ENCODE results near the gene NR5A2. TPM values are rescaled to one million over a fixed set of nuclear protein-coding genes. Genes with fewer than 3 reads are reported as not detected.

Gene NR5A2
- total RNA-seq, 1 experiment from 2014 or later: 22.3 TPM

DNA sequence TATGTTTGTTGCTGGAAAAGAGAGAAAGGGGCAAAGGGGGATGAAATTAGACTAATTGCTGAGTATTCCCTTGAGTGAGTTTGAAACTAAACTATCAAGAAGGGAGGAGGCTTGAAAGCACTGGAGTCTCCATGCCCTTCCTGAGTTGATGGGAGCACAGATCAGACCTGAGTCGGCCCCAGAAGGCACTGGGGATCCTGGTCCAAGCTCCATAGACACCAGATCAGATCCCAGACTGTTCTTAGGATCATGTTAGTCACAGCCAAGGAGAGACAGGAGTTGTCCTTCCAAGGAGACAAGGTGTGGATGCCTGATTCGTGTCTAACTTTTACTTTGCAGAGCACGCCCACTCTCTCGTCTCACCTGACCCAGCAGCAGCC, 152.3 kb downstream of the NR5A2 start:
- Mint-ChIP-seq H3K4me1 (no peaks in the 10 kb centered on the region), H3K36me3 (peaks cover 7% of the 10 kb centered on the region; the same call in 1 of the 2 replicates), H3K27ac (no peak overlapping the region), H3K9me3 (peaks cover 18% of the 10 kb centered on the region), H3K27me3 (ENCODE audit: low read depth) (no peaks in the 10 kb centered on the region), H3K4me3 (no peak overlapping the region)
- DNase-seq (ENCODE audit: low spot score) (no peak), ATAC-seq (no peak)
- POLR2A ChIA-PET: no interaction called here
- CTCF ChIA-PET: no interaction called here
- no peak for TF ChIP-seq GABPB1 (CRISPR knock-in tag; IDR thresholded peaks at IDR 0.05)
- no peak for TF ChIP-seq ESRRA (CRISPR knock-in tag; IDR thresholded peaks at IDR 0.05; ENCODE audit: borderline replicate concordance)
- TF ChIP-seq ZNF396 (CRISPR knock-in tag; IDR thresholded peaks at IDR 0.05; ENCODE audit: borderline replicate concordance): no peak
- TF ChIP-seq ZNF416 (CRISPR knock-in tag; IDR thresholded peaks at IDR 0.05): no peak
- TF ChIP-seq, protein P1, sequence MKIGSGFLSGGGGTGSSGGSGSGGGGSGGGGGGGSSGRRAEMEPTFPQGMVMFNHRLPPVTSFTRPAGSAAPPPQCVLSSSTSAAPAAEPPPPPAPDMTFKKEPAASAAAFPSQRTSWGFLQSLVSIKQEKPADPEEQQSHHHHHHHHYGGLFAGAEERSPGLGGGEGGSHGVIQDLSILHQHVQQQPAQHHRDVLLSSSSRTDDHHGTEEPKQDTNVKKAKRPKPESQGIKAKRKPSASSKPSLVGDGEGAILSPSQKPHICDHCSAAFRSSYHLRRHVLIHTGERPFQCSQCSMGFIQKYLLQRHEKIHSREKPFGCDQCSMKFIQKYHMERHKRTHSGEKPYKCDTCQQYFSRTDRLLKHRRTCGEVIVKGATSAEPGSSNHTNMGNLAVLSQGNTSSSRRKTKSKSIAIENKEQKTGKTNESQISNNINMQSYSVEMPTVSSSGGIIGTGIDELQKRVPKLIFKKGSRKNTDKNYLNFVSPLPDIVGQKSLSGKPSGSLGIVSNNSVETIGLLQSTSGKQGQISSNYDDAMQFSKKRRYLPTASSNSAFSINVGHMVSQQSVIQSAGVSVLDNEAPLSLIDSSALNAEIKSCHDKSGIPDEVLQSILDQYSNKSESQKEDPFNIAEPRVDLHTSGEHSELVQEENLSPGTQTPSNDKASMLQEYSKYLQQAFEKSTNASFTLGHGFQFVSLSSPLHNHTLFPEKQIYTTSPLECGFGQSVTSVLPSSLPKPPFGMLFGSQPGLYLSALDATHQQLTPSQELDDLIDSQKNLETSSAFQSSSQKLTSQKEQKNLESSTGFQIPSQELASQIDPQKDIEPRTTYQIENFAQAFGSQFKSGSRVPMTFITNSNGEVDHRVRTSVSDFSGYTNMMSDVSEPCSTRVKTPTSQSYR (CRISPR knock-in tag; IDR thresholded peaks at IDR 0.05): no peak
- TF ChIP-seq, protein P2, sequence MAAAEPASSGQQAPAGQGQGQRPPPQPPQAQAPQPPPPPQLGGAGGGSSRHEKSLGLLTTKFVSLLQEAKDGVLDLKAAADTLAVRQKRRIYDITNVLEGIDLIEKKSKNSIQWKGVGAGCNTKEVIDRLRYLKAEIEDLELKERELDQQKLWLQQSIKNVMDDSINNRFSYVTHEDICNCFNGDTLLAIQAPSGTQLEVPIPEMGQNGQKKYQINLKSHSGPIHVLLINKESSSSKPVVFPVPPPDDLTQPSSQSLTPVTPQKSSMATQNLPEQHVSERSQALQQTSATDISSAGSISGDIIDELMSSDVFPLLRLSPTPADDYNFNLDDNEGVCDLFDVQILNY (CRISPR knock-in tag; IDR thresholded peaks at IDR 0.05): no peak
- TF ChIP-seq NR3C1 (CRISPR knock-in tag; conservative IDR thresholded peaks at IDR 0.05; ENCODE audit: low read depth): no peak
- TF ChIP-seq HMGXB4 (CRISPR knock-in tag; IDR thresholded peaks at IDR 0.05): no peak
- no peak for TF ChIP-seq ZNF532 (CRISPR knock-in tag; IDR thresholded peaks at IDR 0.05; ENCODE audit: borderline replicate concordance)
- no peak for TF ChIP-seq ZNF219 (CRISPR knock-in tag; IDR thresholded peaks at IDR 0.05; ENCODE audit: borderline replicate concordance)
- TF ChIP-seq, protein P3, sequence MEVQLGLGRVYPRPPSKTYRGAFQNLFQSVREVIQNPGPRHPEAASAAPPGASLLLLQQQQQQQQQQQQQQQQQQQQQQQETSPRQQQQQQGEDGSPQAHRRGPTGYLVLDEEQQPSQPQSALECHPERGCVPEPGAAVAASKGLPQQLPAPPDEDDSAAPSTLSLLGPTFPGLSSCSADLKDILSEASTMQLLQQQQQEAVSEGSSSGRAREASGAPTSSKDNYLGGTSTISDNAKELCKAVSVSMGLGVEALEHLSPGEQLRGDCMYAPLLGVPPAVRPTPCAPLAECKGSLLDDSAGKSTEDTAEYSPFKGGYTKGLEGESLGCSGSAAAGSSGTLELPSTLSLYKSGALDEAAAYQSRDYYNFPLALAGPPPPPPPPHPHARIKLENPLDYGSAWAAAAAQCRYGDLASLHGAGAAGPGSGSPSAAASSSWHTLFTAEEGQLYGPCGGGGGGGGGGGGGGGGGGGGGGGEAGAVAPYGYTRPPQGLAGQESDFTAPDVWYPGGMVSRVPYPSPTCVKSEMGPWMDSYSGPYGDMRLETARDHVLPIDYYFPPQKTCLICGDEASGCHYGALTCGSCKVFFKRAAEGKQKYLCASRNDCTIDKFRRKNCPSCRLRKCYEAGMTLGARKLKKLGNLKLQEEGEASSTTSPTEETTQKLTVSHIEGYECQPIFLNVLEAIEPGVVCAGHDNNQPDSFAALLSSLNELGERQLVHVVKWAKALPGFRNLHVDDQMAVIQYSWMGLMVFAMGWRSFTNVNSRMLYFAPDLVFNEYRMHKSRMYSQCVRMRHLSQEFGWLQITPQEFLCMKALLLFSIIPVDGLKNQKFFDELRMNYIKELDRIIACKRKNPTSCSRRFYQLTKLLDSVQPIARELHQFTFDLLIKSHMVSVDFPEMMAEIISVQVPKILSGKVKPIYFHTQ (CRISPR knock-in tag; IDR thresholded peaks at IDR 0.05): no peak
- no peak for TF ChIP-seq ZNF121 (CRISPR knock-in tag; IDR thresholded peaks at IDR 0.05)
- TF ChIP-seq, protein P4, sequence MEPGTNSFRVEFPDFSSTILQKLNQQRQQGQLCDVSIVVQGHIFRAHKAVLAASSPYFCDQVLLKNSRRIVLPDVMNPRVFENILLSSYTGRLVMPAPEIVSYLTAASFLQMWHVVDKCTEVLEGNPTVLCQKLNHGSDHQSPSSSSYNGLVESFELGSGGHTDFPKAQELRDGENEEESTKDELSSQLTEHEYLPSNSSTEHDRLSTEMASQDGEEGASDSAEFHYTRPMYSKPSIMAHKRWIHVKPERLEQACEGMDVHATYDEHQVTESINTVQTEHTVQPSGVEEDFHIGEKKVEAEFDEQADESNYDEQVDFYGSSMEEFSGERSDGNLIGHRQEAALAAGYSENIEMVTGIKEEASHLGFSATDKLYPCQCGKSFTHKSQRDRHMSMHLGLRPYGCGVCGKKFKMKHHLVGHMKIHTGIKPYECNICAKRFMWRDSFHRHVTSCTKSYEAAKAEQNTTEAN (CRISPR knock-in tag; IDR thresholded peaks at IDR 0.05): no peak
- TF ChIP-seq SMAD3 (CRISPR knock-in tag; IDR thresholded peaks at IDR 0.05; ENCODE audit: borderline replicate concordance): no peak
- TF ChIP-seq ETV6 (CRISPR knock-in tag; IDR thresholded peaks at IDR 0.05): no peak
- TF ChIP-seq, protein P5, sequence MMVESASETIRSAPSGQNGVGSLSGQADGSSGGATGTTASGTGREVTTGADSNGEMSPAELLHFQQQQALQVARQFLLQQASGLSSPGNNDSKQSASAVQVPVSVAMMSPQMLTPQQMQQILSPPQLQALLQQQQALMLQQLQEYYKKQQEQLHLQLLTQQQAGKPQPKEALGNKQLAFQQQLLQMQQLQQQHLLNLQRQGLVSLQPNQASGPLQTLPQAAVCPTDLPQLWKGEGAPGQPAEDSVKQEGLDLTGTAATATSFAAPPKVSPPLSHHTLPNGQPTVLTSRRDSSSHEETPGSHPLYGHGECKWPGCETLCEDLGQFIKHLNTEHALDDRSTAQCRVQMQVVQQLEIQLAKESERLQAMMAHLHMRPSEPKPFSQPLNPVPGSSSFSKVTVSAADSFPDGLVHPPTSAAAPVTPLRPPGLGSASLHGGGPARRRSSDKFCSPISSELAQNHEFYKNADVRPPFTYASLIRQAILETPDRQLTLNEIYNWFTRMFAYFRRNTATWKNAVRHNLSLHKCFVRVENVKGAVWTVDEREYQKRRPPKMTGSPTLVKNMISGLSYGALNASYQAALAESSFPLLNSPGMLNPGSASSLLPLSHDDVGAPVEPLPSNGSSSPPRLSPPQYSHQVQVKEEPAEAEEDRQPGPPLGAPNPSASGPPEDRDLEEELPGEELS (CRISPR knock-in tag; IDR thresholded peaks at IDR 0.05): no peak
- TF ChIP-seq E2F4 (CRISPR knock-in tag; IDR thresholded peaks at IDR 0.05; ENCODE audit: borderline replicate concordance, low read depth): no peak
- no peak for TF ChIP-seq ZNF232 (CRISPR knock-in tag; IDR thresholded peaks at IDR 0.05)
